IMR-90 (cell line): ENCODE results near the gene SLIT3. TPM values are rescaled to one million over a fixed set of nuclear protein-coding genes. Genes with fewer than 3 reads are reported as not detected.

Experiments used
- ATAC-seq: fragments of 200-7000 bp; cut with Tn5 transposase; 2 replicates; pipeline ENCODE4 v1.9.1; 2020; ENCODE audit warnings: low read depth, mild to moderate bottlenecking, moderate library complexity
- BruUV-seq: library from RNA; stranded (reverse); fragments of 400-500 nt; replicated peaks from 2 replicates; lab custom pipeline; 2021; lab: Mats Ljungman, UMichigan
- CTCF ChIA-PET: fragments of 300-600 bp; formaldehyde crosslinking; extraction: SDS; loops from one replicate; lab custom pipeline; 2021; ENCODE audit warnings: antibody characterized with exemption; lab: Yijun Ruan, JAX
- POLR2A ChIA-PET: fragments of 300-600 bp; sonication (Branson Sonifier 250); formaldehyde crosslinking; loops from one replicate; lab custom pipeline; 2022; ENCODE audit warnings: antibody characterized with exemption; ENCODE audit not compliant: unreplicated experiment; lab: Charles Lee
- DNase-seq: peaks from one replicate; pipeline ENCODE4 v3.0.0; 2013
- H2AFZ ChIP-seq: replicated peaks from 2 replicates; pipeline ENCODE3; 2013; ENCODE audit warnings: low read length, mild to moderate bottlenecking; ENCODE audit not compliant: poor library complexity
- H2AK5ac ChIP-seq: 2 replicates; pipeline ENCODE4 v1.6.1; 2013; ENCODE audit warnings: low read depth, low read length, inconsistent platforms
- H2AK9ac ChIP-seq: replicated peaks from 2 replicates; pipeline ENCODE3; 2013; ENCODE audit warnings: mild to moderate bottlenecking, low read depth, low read length, moderate library complexity; ENCODE audit not compliant: poor library complexity
- H2BK120ac ChIP-seq: 2 replicates; pipeline ENCODE4 v1.6.1; 2013; ENCODE audit warnings: low read depth, low read length, inconsistent platforms
- H2BK15ac ChIP-seq: 3 replicates; pipeline ENCODE4 v1.6.1; 2013; ENCODE audit warnings: low read depth, low read length, inconsistent platforms
- H2BK20ac ChIP-seq: 2 replicates; pipeline ENCODE4 v1.6.1; 2013; ENCODE audit warnings: low read depth, mild to moderate bottlenecking, inconsistent platforms, low read length, moderate library complexity
- H2BK5ac ChIP-seq: 2 replicates; pipeline ENCODE4 v1.6.1; 2013; ENCODE audit warnings: mild to moderate bottlenecking, low read depth, low read length, inconsistent platforms; ENCODE audit not compliant: poor library complexity, severe bottlenecking
- H3K14ac ChIP-seq: replicated peaks from 2 replicates; pipeline ENCODE4 v1.6.1; 2013; ENCODE audit warnings: low read depth, low read length, inconsistent platforms
- H3K18ac ChIP-seq: 2 replicates; pipeline ENCODE4 v1.6.1; 2013; ENCODE audit warnings: low read depth, low read length, control low read depth
- H3K23ac ChIP-seq: 2 replicates; pipeline ENCODE4 v1.6.1; 2013; ENCODE audit warnings: low read depth, low read length, inconsistent platforms
- H3K27ac ChIP-seq: 2 replicates; pipeline ENCODE4 v1.5.1; 2013; ENCODE audit warnings: mild to moderate bottlenecking, control low read depth, low read length; ENCODE audit not compliant: insufficient read depth
- H3K27me3 ChIP-seq: 2 replicates; pipeline ENCODE4 v1.6.1; 2013; ENCODE audit warnings: low read length; ENCODE audit not compliant: control insufficient read depth, insufficient read depth
- H3K36me3 ChIP-seq: 2 replicates; pipeline ENCODE4 v1.6.1; 2013; ENCODE audit warnings: low read length, mixed read lengths; ENCODE audit not compliant: control insufficient read depth, insufficient read depth
- H3K4ac ChIP-seq: 2 replicates; pipeline ENCODE4 v1.6.1; 2013; ENCODE audit warnings: low read depth, low read length, inconsistent platforms
- H3K4me1 ChIP-seq: 2 replicates; pipeline ENCODE4 v1.6.1; 2013; ENCODE audit warnings: low read length, mixed read lengths; ENCODE audit not compliant: control insufficient read depth, insufficient read depth
- H3K4me2 ChIP-seq: 2 replicates; pipeline ENCODE4 v1.6.1; 2013; ENCODE audit warnings: low read depth, mild to moderate bottlenecking, control low read depth, low read length, moderate library complexity
- H3K4me3 ChIP-seq: 2 replicates; pipeline ENCODE4 v1.5.1; 2013; ENCODE audit warnings: low read depth, mild to moderate bottlenecking, control low read depth, low read length, moderate library complexity; ENCODE audit not compliant: insufficient read depth
- H3K56ac ChIP-seq: 2 replicates; pipeline ENCODE4 v1.6.1; 2013; ENCODE audit warnings: low read length, inconsistent platforms; ENCODE audit not compliant: insufficient read depth; ENCODE audit errors: extremely low read depth
- H3K79me1 ChIP-seq, 2 experiments: 2 replicates each; pipeline ENCODE4 v1.6.1; 2013; ENCODE audit warnings: low read length in 2 of 2, inconsistent platforms in 1 of 2, low read depth in 1 of 2
- H3K9ac ChIP-seq: 2 replicates; pipeline ENCODE4 v1.6.1; 2013; ENCODE audit warnings: low read depth, low read length, control low read depth
- H3K9me1 ChIP-seq: 2 replicates; pipeline ENCODE4 v1.6.1; 2013; ENCODE audit warnings: low read length, inconsistent platforms; ENCODE audit not compliant: insufficient read depth
- H3K9me3 ChIP-seq: 2 replicates; pipeline ENCODE4 v1.6.1; 2013; ENCODE audit warnings: low read length; ENCODE audit not compliant: control insufficient read depth, insufficient read depth
- H4K20me1 ChIP-seq: 2 replicates; pipeline ENCODE4 v1.6.1; 2013; ENCODE audit warnings: low read length, inconsistent platforms; ENCODE audit not compliant: insufficient read depth
- H4K5ac ChIP-seq: 2 replicates; pipeline ENCODE4 v1.6.1; 2013; ENCODE audit warnings: mild to moderate bottlenecking, low read depth, low read length, control low read depth
- H4K8ac ChIP-seq, 2 experiments: 2 replicates each; pipeline ENCODE4 v1.6.1; 2013; ENCODE audit warnings: low read depth in 2 of 2, low read length in 2 of 2, control low read depth in 1 of 2, inconsistent platforms in 1 of 2
- H4K91ac ChIP-seq: 2 replicates; pipeline ENCODE4 v1.6.1; 2013; ENCODE audit warnings: low read depth, low read length, inconsistent platforms; ENCODE audit not compliant: insufficient read depth
- BHLHE40 ChIP-seq: fragments of 150-350 bp; IDR thresholded peaks from 2 replicates; pipeline ENCODE4 v1.6.1; 2016; ENCODE audit warnings: mild to moderate bottlenecking, low read depth, low read length
- CEBPB ChIP-seq: IDR thresholded peaks from 2 replicates; pipeline ENCODE4 v1.6.1; 2012; ENCODE audit warnings: low read depth, low read length, improper control_type of control experiment
- CHD1 ChIP-seq: IDR thresholded peaks from 2 replicates; pipeline ENCODE4 v1.6.1; 2012; ENCODE audit warnings: low read depth, low read length, improper control_type of control experiment
- FOS ChIP-seq: fragments of 150-350 bp; IDR thresholded peaks from 2 replicates; pipeline ENCODE4 v1.6.1; 2016; ENCODE audit warnings: low read depth, low read length
- MAFK ChIP-seq: IDR thresholded peaks from 2 replicates; pipeline ENCODE4 v1.6.1; 2012; ENCODE audit warnings: low read depth, low read length, improper control_type of control experiment
- MAZ ChIP-seq: IDR thresholded peaks from 2 replicates; pipeline ENCODE4 v1.6.1; 2012; ENCODE audit warnings: low read depth, mild to moderate bottlenecking, low read length, improper control_type of control experiment, moderate library complexity, borderline replicate concordance
- MXI1 ChIP-seq: IDR thresholded peaks from 2 replicates; pipeline ENCODE4 v1.6.1; 2012; ENCODE audit warnings: low read depth, mild to moderate bottlenecking, low read length, moderate library complexity, borderline replicate concordance
- NFE2L2 ChIP-seq: fragments of 150-350 bp; IDR thresholded peaks from 2 replicates; pipeline ENCODE4 v1.6.1; 2016; ENCODE audit warnings: low read depth, mild to moderate bottlenecking, low read length
- POLR2A ChIP-seq: IDR thresholded peaks from 2 replicates; pipeline ENCODE4 v1.6.1; 2012; ENCODE audit warnings: mild to moderate bottlenecking, low read depth, low read length
- RAD21 ChIP-seq: IDR thresholded peaks from 2 replicates; pipeline ENCODE4 v1.6.1; 2012; ENCODE audit warnings: low read length, improper control_type of control experiment
- RCOR1 ChIP-seq: IDR thresholded peaks from 2 replicates; pipeline ENCODE4 v1.6.1; 2012; ENCODE audit warnings: mild to moderate bottlenecking, low read length, improper control_type of control experiment; ENCODE audit not compliant: insufficient replicate concordance
- RFX5 ChIP-seq: IDR thresholded peaks from 2 replicates; pipeline ENCODE4 v1.8.0; 2012; ENCODE audit warnings: low read depth, mild to moderate bottlenecking, low read length, moderate library complexity
- SMC3 ChIP-seq: fragments of 150-350 bp; IDR thresholded peaks from 2 replicates; pipeline ENCODE4 v1.6.1; 2016; ENCODE audit warnings: low read depth, mild to moderate bottlenecking, antibody characterized with exemption, low read length, moderate library complexity
- WGBS, 2 experiments: methylation state at CpG; one replicate each; pipeline versions ENCODE4 v1.1.5 to v1.1.7; 2013; ENCODE audit warnings: missing lambda C conversion rate in 2 of 2; ENCODE audit not compliant: insufficient read length in 1 of 2; ENCODE audit errors: extremely low coverage in 2 of 2; 5-methylcytosine and 5-hydroxymethylcytosine counted together
- dilution Hi-C: fragments of 300-500 bp; cut with HindIII; formaldehyde crosslinking; loops from one replicate; pipeline ENCODE4 v1.14.3; 2018; ENCODE audit warnings: low sequenced_read_pairs; ENCODE audit not compliant: unreplicated experiment
- in situ Hi-C: fragments of 300-500 bp; cut with MboI; formaldehyde crosslinking; loops from 3 replicates; pipeline ENCODE4 v1.14.3; 2019; ENCODE audit warnings: low sequenced_read_pairs, inconsistent platforms, mixed read lengths
- intact Hi-C: fragments of 100-400 bp; cut with micrococcal nuclease; formaldehyde crosslinking; loops from 2 replicates; pipeline ENCODE4 v1.10.0; 2022
- polyA plus RNA-seq, 3 experiments: library from polyadenylated mRNA; depleted of rRNA; stranded (reverse); fragments of >200 nt; gene quantifications; 2 replicates each; pipeline ENCODE4 v1.2.3, GENCODE V29; 2012; ENCODE audit warnings: low replicate concordance in 1 of 3
- total RNA-seq: library from RNA; depleted of rRNA; stranded (reverse); fragments of >200 nt; gene quantifications from 2 replicates; pipeline ENCODE4 v1.2.3, GENCODE V29; 2012
- TF ChIP-seq, protein P1 (sequence below): fragments of 150-350 bp; IDR thresholded peaks from 2 replicates; pipeline ENCODE4 v1.6.1; 2016; ENCODE audit warnings: low read depth, mild to moderate bottlenecking, low read length, moderate library complexity, borderline replicate concordance
- TF ChIP-seq, protein P2 (sequence below): conservative IDR thresholded peaks from 2 replicates; pipeline ENCODE4 v1.5.1; 2012; ENCODE audit warnings: mild to moderate bottlenecking, low read depth, low read length, improper control_type of control experiment
- TF ChIP-seq, protein P3 (sequence below): fragments of 150-350 bp; IDR thresholded peaks from 2 replicates; pipeline ENCODE4 v1.6.1; 2017; ENCODE audit warnings: mild to moderate bottlenecking, antibody characterized with exemption, low read length, low read depth

SLIT3 gene
- total and polyA plus RNA-seq, 2 of the 4 experiments (the other 2 are of a cell fraction) = 0.18 to 0.50 TPM

GRCh38 chr5:168685566-168685965 lies 615.4 kb downstream of the SLIT3 start:
- ChIA-PET POLR2A (no interaction called here), CTCF (no interaction called here)
- intact Hi-C loops (no loop called here), dilution Hi-C loops (no loop called here), in situ Hi-C loops (loop anchor here (25.0 kb wide), 1 partner anchor 877 kb away; no protein-coding TSS in a partner anchor)
- no peak overlapping the region for H4K5ac ChIP-seq
- no peak overlapping the region for H3K27ac ChIP-seq
- no peaks in the 10 kb centered on the region for H3K79me1 ChIP-seq
- H2BK120ac ChIP-seq = no peak overlapping the region
- no peak overlapping the region for H3K4me3 ChIP-seq
- no peak overlapping the region for H4K91ac ChIP-seq
- H3K18ac ChIP-seq = no peak overlapping the region
- H3K4me1 ChIP-seq = no peaks in the 10 kb centered on the region
- DNase-seq = no peak
- no peak overlapping the region for H3K4me2 ChIP-seq
- no TSS peak for BruUV-seq
- H3K9me3 ChIP-seq = no peaks in the 10 kb centered on the region
- no peak overlapping the region for H2AK5ac ChIP-seq
- WGBS, 2 experiments = 84% methylated on average over 12 of the region's 13 CpGs; no CpG with 5 or more reads in 1 of the 2 experiments
- H3K27me3 ChIP-seq = no peaks in the 10 kb centered on the region; the same call in none of the 2 replicates
- H3K56ac ChIP-seq = no peak overlapping the region
- no peak overlapping the region for H4K8ac ChIP-seq
- H3K4ac ChIP-seq = no peak overlapping the region
- H4K20me1 ChIP-seq = no peaks in the 10 kb centered on the region
- no peak overlapping the region for H2AK9ac ChIP-seq
- H2BK20ac ChIP-seq = no peak overlapping the region
- H2AFZ ChIP-seq = no peak overlapping the region
- H2BK15ac ChIP-seq = no peak overlapping the region
- no peak overlapping the region for H3K23ac ChIP-seq
- no peak overlapping the region for H3K9ac ChIP-seq
- no peak for TF ChIP-seq NFE2L2
- no peak for TF ChIP-seq BHLHE40
- no peak for TF ChIP-seq RAD21
- TF ChIP-seq CHD1 = no peak
- TF ChIP-seq CEBPB = no peak
- TF ChIP-seq MXI1 = no peak
- TF ChIP-seq FOS = no peak
- TF ChIP-seq, protein P1, sequence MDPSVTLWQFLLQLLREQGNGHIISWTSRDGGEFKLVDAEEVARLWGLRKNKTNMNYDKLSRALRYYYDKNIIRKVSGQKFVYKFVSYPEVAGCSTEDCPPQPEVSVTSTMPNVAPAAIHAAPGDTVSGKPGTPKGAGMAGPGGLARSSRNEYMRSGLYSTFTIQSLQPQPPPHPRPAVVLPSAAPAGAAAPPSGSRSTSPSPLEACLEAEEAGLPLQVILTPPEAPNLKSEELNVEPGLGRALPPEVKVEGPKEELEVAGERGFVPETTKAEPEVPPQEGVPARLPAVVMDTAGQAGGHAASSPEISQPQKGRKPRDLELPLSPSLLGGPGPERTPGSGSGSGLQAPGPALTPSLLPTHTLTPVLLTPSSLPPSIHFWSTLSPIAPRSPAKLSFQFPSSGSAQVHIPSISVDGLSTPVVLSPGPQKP = no peak
- no peak for TF ChIP-seq MAZ
- no peak for TF ChIP-seq MAFK
- TF ChIP-seq, protein P2, sequence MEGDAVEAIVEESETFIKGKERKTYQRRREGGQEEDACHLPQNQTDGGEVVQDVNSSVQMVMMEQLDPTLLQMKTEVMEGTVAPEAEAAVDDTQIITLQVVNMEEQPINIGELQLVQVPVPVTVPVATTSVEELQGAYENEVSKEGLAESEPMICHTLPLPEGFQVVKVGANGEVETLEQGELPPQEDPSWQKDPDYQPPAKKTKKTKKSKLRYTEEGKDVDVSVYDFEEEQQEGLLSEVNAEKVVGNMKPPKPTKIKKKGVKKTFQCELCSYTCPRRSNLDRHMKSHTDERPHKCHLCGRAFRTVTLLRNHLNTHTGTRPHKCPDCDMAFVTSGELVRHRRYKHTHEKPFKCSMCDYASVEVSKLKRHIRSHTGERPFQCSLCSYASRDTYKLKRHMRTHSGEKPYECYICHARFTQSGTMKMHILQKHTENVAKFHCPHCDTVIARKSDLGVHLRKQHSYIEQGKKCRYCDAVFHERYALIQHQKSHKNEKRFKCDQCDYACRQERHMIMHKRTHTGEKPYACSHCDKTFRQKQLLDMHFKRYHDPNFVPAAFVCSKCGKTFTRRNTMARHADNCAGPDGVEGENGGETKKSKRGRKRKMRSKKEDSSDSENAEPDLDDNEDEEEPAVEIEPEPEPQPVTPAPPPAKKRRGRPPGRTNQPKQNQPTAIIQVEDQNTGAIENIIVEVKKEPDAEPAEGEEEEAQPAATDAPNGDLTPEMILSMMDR = no peak
- TF ChIP-seq SMC3 = no peak
- TF ChIP-seq RCOR1 = no peak
- TF ChIP-seq RFX5 = no peak
- TF ChIP-seq, protein P3, sequence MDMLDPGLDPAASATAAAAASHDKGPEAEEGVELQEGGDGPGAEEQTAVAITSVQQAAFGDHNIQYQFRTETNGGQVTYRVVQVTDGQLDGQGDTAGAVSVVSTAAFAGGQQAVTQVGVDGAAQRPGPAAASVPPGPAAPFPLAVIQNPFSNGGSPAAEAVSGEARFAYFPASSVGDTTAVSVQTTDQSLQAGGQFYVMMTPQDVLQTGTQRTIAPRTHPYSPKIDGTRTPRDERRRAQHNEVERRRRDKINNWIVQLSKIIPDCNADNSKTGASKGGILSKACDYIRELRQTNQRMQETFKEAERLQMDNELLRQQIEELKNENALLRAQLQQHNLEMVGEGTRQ = no peak
- TF ChIP-seq POLR2A = no peak
- ATAC-seq = no peak
- H3K9me1 ChIP-seq = no peaks in the 10 kb centered on the region
- no peak overlapping the region for H2BK5ac ChIP-seq
- no peak overlapping the region for H3K14ac ChIP-seq
- H3K36me3 ChIP-seq = no peaks in the 10 kb centered on the region
